ENCODE results near the gene KRTAP4-4.
"Not testable (repeated sequence)": the region's sequence is repeated elsewhere in the genome, so short reads cannot be mapped to it uniquely, and the experiment has no call there.

The KRTAP4-4 gene

GRCh38 chr17:41168121-41168520 lies 7.6 kb upstream of the KRTAP4-4 start, which contains the start of gene KRTAP4-3:
TSS of gene KRTAP4-3 (minus strand) at chr17:41168221. CDS start at chr17:41168172, 49 bp downstream.
- H3K27me3 ChIP-seq (ENCODE audit: low read depth), result no peaks in the 10 kb centered on the region

GRCh38 chr17:41167561-41167960 lies 7.0 kb upstream of the KRTAP4-4 start:
- Histone ChIP-seq H3K4me3 (no peak overlapping the region), H3K4me1 (no peaks in the 10 kb centered on the region), H3K27me3 (ENCODE audit: low read depth) (peaks cover 3% of the 10 kb centered on the region; the same call in 1 of the 2 replicates), H3K9me3 (no peaks in the 10 kb centered on the region), H3K36me3 (replicated peaks) (no peaks in the 10 kb centered on the region)
- in situ Hi-C loops (cut with MboI; ENCODE audit: low sequenced_read_pairs), result no loop called here
- no peak for DNase-seq (ENCODE audit: low spot score in 2 of 2)

More at GRCh38 chr17:41168121-41168520, 7.6 kb upstream of the KRTAP4-4 start, which contains the start of gene KRTAP4-3:
- Histone ChIP-seq H3K4me3 (no peak within 1 kb of the TSS), H3K36me3 (replicated peaks) (no peaks in the 10 kb centered on the region), H3K9me3 (no peaks in the 10 kb centered on the region), H3K4me1 (no peaks in the 10 kb centered on the region)
- no peak for DNase-seq (ENCODE audit: low spot score in 2 of 2)
- in situ Hi-C loops (cut with MboI; ENCODE audit: low sequenced_read_pairs), result no loop called here

GRCh38 chr17:41163828-41164227 lies 3.3 kb upstream of the KRTAP4-4 start:
- Histone ChIP-seq H3K4me3 (no peak overlapping the region), H3K4me1 (no peaks in the 10 kb centered on the region), H3K27me3 (ENCODE audit: low read depth) (peaks cover 6% of the 10 kb centered on the region; the same call in 1 of the 2 replicates), H3K36me3 (replicated peaks) (no peaks in the 10 kb centered on the region), H3K9me3 (no peaks in the 10 kb centered on the region)
- in situ Hi-C loops (cut with MboI; ENCODE audit: low sequenced_read_pairs), result no loop called here
- DNase-seq (ENCODE audit: low spot score in 2 of 2), result no peak

GRCh38 chr17:41160190-41160589 lies 358 bp downstream of the KRTAP4-4 start:
- DNase-seq (ENCODE audit: low spot score in 2 of 2); H3K9me3 ChIP-seq; H3K27me3 ChIP-seq (ENCODE audit: low read depth); in situ Hi-C loops (cut with MboI; ENCODE audit: low sequenced_read_pairs); H3K36me3 ChIP-seq (replicated peaks); H3K4me1 ChIP-seq; H3K4me3 ChIP-seq: not testable (repeated sequence)

- no peak for DNase-seq (ENCODE audit: low spot score in 2 of 2)
- in situ Hi-C loops (cut with MboI; ENCODE audit: low sequenced_read_pairs), result no loop called here
- H3K4me3 ChIP-seq, result no peak overlapping the region
- no peaks in the 10 kb centered on the region for H3K36me3 ChIP-seq (replicated peaks)
- no peaks in the 10 kb centered on the region for H3K9me3 ChIP-seq
- no peaks in the 10 kb centered on the region for H3K4me1 ChIP-seq
- peaks cover 5% of the 10 kb centered on the region; the same call in 1 of the 2 replicates for H3K27me3 ChIP-seq (ENCODE audit: low read depth)
Measured at GRCh38 chr17:41153856-41154255, 6.7 kb downstream of the KRTAP4-4 start.

- H3K9me3 ChIP-seq, result no peaks in the 10 kb centered on the region; the same call in 1 of the 2 replicates
- in situ Hi-C loops (cut with MboI; ENCODE audit: low sequenced_read_pairs), result no loop called here
- H3K36me3 ChIP-seq (replicated peaks), result no peaks in the 10 kb centered on the region
- H3K27me3 ChIP-seq (ENCODE audit: low read depth), result peaks cover 7% of the 10 kb centered on the region; the same call in 1 of the 2 replicates
- H3K4me3 ChIP-seq, result no peak overlapping the region
- DNase-seq (ENCODE audit: low spot score in 2 of 2), result no peak
- no peaks in the 10 kb centered on the region for H3K4me1 ChIP-seq
Measured at GRCh38 chr17:41151525-41151924, 9.0 kb downstream of the KRTAP4-4 start.

- DNase-seq (ENCODE audit: low spot score in 2 of 2), result no peak
- H3K4me3 ChIP-seq, result no peak overlapping the region
- in situ Hi-C loops (cut with MboI; ENCODE audit: low sequenced_read_pairs), result no loop called here
Measured at GRCh38 chr17:41150026-41150425, 10.5 kb downstream of the KRTAP4-4 start.

GRCh38 chr17:41149652-41149985 lies 10.9 kb downstream of the KRTAP4-4 start, which contains the start of gene KRTAP4-5:
TSS of gene KRTAP4-5 (minus strand) at chr17:41149825. CDS start at chr17:41149767, 58 bp downstream.
- no peaks in the 10 kb centered on the region; the same call in 1 of the 2 replicates for H3K9me3 ChIP-seq
- peaks cover 11% of the 10 kb centered on the region; the same call in 1 of the 2 replicates for H3K27me3 ChIP-seq (ENCODE audit: low read depth)
- no peak within 1 kb of the TSS for H3K4me3 ChIP-seq
- DNase-seq (ENCODE audit: low spot score in 2 of 2), result no peak
- H3K4me1 ChIP-seq, result no peaks in the 10 kb centered on the region
- no peaks in the 10 kb centered on the region for H3K36me3 ChIP-seq (replicated peaks)
- in situ Hi-C loops (cut with MboI; ENCODE audit: low sequenced_read_pairs), result no loop called here

More at GRCh38 chr17:41150026-41150425, 10.5 kb downstream of the KRTAP4-4 start:
- Histone ChIP-seq H3K36me3 (replicated peaks) (no peaks in the 10 kb centered on the region), H3K27me3 (ENCODE audit: low read depth) (peaks cover 11% of the 10 kb centered on the region; the same call in 1 of the 2 replicates), H3K4me1 (no peaks in the 10 kb centered on the region), H3K9me3 (no peaks in the 10 kb centered on the region; the same call in 1 of the 2 replicates)

- H3K36me3 ChIP-seq (replicated peaks); H3K4me1 ChIP-seq; H3K4me3 ChIP-seq; H3K9me3 ChIP-seq; in situ Hi-C loops (cut with MboI; ENCODE audit: low sequenced_read_pairs); DNase-seq (ENCODE audit: low spot score in 2 of 2): not testable (repeated sequence)
- H3K27me3 ChIP-seq (ENCODE audit: low read depth), result peaks cover 11% of the 10 kb centered on the region; the same call in 1 of the 2 replicates
Measured at GRCh38 chr17:41148971-41149651, 11.4 kb downstream of the KRTAP4-4 start.

GRCh38 chr17:41147531-41148204 lies 12.9 kb downstream of the KRTAP4-4 start:
- DNase-seq (ENCODE audit: low spot score in 2 of 2), result no peak
- H3K27me3 ChIP-seq (ENCODE audit: low read depth), result peaks cover 5% of the 10 kb centered on the region; the same call in 1 of the 2 replicates
- in situ Hi-C loops (cut with MboI; ENCODE audit: low sequenced_read_pairs), result no loop called here
- no peak overlapping the region for H3K4me3 ChIP-seq
- H3K4me1 ChIP-seq, result no peaks in the 10 kb centered on the region
- no peaks in the 10 kb centered on the region for H3K36me3 ChIP-seq (replicated peaks)
- H3K9me3 ChIP-seq, result no peaks in the 10 kb centered on the region; the same call in 1 of the 2 replicates

- Histone ChIP-seq H3K36me3 (replicated peaks) (no peaks in the 10 kb centered on the region), H3K9me3 (no peaks in the 10 kb centered on the region; the same call in 1 of the 2 replicates), H3K4me3 (no peak overlapping the region), H3K4me1 (no peaks in the 10 kb centered on the region), H3K27me3 (ENCODE audit: low read depth) (0 out of 2 replicates have a peak, but pooled peaks cover 5% of the 10 kb centered on the region)
- no peak for DNase-seq (ENCODE audit: low spot score in 2 of 2)
- in situ Hi-C loops (cut with MboI; ENCODE audit: low sequenced_read_pairs), result no loop called here
Measured at GRCh38 chr17:41145261-41145660, 15.3 kb downstream of the KRTAP4-4 start.

GRCh38 chr17:41144846-41145245 lies 15.7 kb downstream of the KRTAP4-4 start:
- DNase-seq (ENCODE audit: low spot score in 2 of 2), result no peak
- in situ Hi-C loops (cut with MboI; ENCODE audit: low sequenced_read_pairs), result no loop called here
- H3K36me3 ChIP-seq (replicated peaks), result no peaks in the 10 kb centered on the region
- H3K27me3 ChIP-seq (ENCODE audit: low read depth), result 0 out of 2 replicates have a peak, but pooled peaks cover 5% of the 10 kb centered on the region
- H3K4me1 ChIP-seq, result no peaks in the 10 kb centered on the region
- H3K9me3 ChIP-seq, result no peaks in the 10 kb centered on the region; the same call in 1 of the 2 replicates
- H3K4me3 ChIP-seq, result no peak overlapping the region

- in situ Hi-C loops (cut with MboI; ENCODE audit: low sequenced_read_pairs), result no loop called here
- DNase-seq (ENCODE audit: low spot score in 2 of 2), result no peak
- Histone ChIP-seq H3K4me3 (no peak overlapping the region), H3K27me3 (ENCODE audit: low read depth) (0 out of 2 replicates have a peak, but pooled peaks cover 3% of the 10 kb centered on the region), H3K36me3 (replicated peaks) (no peaks in the 10 kb centered on the region), H3K9me3 (no peaks in the 10 kb centered on the region), H3K4me1 (no peaks in the 10 kb centered on the region)
Measured at GRCh38 chr17:41141361-41141760, 19.2 kb downstream of the KRTAP4-4 start.

Data from HAP-1 (cell line).